HG02885 (cell line): Measurements from ENCODE around the gene SOWAHC.
"Not testable (repeated sequence)": the region's sequence is repeated elsewhere in the genome, so short reads cannot be mapped to it uniquely, and the experiment has no call there.

Experiments used
- ATAC-seq: cut with Tn5 transposase; IDR thresholded peaks from one replicate; pipeline ENCODE4 v1.9.1; 2021; ENCODE audit warnings: mild to moderate bottlenecking; ENCODE audit not compliant: unreplicated experiment, poor library complexity

The SOWAHC gene

GRCh38 chr2:109640000-109640399 lies 25.8 kb downstream of the SOWAHC start:
- not testable (repeated sequence) for ATAC-seq

GRCh38 chr2:109644571-109645275 lies 30.6 kb downstream of the SOWAHC start:
- ATAC-seq = no peak

- ATAC-seq = no peak
These were observed 31.4 kb downstream of the SOWAHC start for GRCh38 chr2:109645412-109646184.

- ATAC-seq = no peak
These were observed 32.8 kb downstream of the SOWAHC start for GRCh38 chr2:109646961-109647360.

GRCh38 chr2:109647636-109648035 lies 33.5 kb downstream of the SOWAHC start:
- no peak for ATAC-seq

- no peak for ATAC-seq
These were observed 33.9 kb downstream of the SOWAHC start for GRCh38 chr2:109648041-109648527.

- ATAC-seq = no peak
These were observed 35.9 kb downstream of the SOWAHC start for GRCh38 chr2:109649736-109650695.

- no peak for ATAC-seq
These were observed 40.3 kb downstream of the SOWAHC start for GRCh38 chr2:109654326-109655050.

GRCh38 chr2:109655287-109655686 lies 41.1 kb downstream of the SOWAHC start:
- no peak for ATAC-seq

- ATAC-seq = no peak
These were observed 45.4 kb downstream of the SOWAHC start for GRCh38 chr2:109659396-109660045.

GRCh38 chr2:109660046-109660860 lies 46.1 kb downstream of the SOWAHC start:
- ATAC-seq = no peak

GRCh38 chr2:109662889-109663288 lies 48.7 kb downstream of the SOWAHC start:
- no peak for ATAC-seq

GRCh38 chr2:109663721-109664120 lies 49.6 kb downstream of the SOWAHC start:
- ATAC-seq = no peak

- ATAC-seq = no peak
These were observed 52.3 kb downstream of the SOWAHC start for GRCh38 chr2:109666466-109666865.
